ENCODE data around the gene NTMT1.
A peak's percentile ranks its signal among the peaks of the same experiment; 100 is the strongest.
"Not testable (repeated sequence)": the region's sequence is repeated elsewhere in the genome, so short reads cannot be mapped to it uniquely, and the experiment has no call there.

NTMT1 gene

DNA sequence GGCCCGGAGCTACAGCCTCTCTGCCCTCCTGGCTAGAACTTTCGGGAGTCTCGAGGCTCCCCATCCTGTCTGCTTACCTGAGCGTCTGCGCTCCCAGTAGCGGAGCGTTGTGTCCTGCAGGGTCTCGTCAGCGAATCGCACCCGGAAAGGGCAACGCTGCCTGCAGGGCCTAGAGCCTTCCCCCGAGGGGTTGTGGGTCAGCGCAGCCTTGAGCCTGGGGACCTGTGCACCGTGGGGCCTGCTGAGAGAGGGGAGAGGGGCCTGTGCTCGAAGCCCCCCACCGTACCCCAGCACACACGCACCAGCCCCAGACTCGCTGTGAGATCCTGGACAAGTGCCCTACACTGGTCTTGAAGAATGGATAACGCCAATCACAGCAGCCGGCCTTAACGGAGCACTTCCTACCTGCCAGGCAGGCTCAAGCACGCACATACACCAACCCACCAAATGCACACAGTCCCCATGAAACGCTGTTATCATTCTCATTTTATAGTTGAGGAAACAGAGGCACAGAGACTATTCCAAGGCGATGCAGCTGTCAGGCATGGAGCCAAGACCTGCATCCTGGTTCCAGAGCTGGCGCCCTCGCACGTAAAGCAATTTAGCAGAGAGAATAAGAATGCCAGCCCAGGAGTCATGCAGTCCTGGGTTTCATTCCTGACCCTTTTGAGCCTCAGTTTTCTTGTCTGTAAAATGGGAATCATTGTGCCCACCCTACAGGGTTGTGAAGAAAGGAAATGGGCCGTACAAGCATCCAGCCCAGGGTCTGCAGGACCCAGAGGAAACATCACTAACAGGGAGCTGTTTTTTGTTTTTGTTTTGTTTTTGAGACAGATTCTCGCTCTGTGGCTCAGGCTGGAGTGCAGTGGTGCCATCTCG lies 10.3 kb upstream of the NTMT1 start:
- DNase-seq, result no peak

DNA sequence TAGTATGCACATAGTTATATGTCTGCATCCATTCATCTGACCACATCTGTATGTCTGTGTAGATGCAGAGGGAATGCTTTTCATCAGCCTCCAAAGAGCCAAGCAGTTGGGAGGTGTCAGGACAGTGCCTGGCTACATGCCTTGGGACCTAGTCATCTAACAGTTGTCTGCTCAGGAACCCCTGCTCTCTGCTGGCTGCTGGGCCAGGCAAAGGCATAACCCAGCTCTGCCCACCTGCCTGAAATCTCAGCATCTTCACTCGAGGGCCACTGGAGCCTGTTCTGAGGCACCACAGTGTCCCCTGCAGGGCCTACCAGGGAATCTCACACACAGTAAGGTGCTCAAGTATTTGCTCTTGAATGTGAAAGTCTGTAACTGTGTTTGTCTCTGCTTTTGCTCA lies 8.8 kb upstream of the NTMT1 start:
- peak; percentile 31 for DNase-seq

DNA sequence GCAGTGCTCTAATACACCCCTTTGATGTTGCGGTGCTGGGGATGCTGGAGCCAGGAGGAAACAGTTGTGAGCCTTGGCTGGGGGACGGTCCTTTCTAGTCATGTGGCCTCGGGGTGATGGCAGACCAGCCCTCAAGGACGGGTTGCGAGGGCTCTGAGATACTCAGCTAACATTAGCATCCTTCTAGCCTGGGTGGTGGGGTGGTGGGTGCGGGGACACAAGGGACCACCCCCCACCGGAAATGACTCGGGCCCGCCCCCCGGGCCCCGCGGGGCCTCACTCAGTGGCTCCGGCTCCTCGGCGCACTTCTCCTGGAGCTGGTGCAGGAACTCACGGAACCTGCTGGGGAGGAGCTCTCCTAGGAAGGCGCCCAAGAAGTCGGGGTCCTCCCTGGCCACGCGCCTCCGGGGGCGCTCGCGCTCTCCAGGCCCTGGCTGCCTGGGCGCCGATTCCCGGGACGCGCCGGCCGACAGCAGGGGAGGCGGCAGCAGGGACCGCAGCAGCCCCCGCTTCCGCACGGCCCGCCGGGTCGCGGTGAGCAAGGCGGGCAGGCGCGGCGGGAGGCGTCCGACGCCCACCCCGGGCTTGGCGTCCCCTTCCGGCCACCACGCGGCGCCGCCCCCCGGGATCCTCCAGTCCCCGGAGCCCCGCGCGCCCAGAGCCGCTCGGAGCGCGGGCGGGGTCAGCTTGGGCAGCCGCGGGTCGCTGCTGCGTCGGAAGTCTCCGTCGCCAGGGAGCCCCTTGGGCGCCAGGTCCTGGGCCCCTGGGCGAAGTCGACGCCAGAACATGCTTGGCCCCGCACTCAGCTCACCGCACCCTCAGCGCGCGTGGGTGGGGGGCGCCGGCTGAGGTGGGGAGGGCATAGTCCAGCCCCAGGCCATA lies 5.9 kb upstream of the NTMT1 start:
- DNase-seq, result no peak

DNA sequence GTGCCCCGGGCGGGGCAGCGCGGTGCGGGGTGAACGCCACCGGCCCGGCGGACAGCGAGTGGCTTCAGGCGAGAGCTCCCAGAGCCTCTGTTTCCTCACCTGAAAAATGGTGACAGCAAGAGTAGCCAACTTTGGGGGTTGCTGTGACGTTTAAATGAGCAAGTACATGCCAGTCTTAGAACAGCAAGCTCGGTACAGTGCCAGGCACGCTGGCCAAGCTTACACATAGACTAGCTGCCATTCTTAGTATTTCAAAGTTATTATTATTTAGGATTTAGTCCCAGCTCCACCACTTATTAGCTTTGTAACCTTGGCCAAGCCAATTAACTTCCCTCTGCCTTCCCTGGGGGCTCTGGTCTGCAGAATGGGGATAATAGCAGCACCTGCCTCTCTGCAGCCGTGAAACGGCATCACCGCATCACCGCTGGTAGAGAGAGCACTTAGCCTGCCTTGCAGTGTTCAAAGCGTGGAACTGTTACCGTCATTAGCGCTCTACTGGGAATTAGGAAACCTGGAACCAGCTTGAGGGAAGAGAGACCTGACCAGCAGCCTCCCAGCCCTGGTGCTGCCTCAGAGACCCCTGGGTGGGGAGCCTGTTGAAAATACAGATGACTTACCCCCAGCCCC lies 5.2 kb upstream of the NTMT1 start, which contains the start of gene C9orf50:
TSS of gene C9orf50 (minus strand) at position 433 of the 627 bp plus-strand sequence. CDS start 527 bp downstream, outside the sequence.
- no peak for DNase-seq

DNA sequence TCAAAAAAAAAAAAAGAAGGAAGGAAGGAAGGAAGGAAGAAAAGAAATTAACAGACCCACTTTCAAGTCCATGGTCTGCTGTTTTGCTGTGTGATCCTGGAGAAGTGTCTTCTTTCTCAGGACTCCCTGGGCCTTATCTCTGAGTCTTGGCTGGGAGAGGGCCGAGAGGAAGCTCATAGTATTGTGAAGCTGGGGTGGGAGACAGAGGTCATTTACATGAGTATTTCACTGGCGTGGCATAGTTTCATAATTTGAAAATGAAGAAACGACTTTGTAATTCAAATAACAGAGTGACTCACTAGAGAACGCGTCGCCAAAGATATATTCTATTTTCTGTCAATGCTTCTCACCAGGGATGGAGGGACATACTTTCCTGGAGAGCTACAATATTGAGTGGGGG lies 2.6 kb upstream of the NTMT1 start:
- no peak for DNase-seq

DNA sequence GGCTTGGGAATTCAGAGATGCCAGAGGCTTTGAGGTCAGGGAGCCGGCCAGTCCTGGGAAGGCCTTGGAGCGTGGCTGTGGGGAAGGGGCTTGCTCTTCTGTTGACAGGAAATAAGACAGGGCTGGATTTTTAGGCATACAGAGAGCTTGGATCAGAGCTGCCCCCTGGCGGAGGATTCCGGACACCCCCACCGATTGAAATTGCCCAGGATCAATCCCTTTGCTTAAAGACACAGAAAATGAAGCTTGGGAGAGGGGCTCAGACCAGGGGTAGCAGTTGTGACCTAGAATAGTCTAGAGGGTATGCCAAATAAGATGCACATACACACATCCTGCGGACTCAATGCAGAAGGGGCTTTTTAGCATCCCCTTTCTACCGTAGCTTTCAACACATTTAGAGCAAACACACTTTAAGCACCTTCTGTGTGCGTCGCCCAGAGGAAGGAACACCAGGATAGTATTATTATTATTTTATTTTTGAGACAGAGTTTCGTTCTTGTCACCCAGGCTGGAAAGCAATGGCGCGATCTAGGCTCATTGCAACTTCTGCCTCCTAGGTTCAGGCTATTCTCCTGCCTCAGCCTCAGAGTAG lies 1.7 kb upstream of the NTMT1 start:
- DNase-seq, result peak; percentile 75

DNA sequence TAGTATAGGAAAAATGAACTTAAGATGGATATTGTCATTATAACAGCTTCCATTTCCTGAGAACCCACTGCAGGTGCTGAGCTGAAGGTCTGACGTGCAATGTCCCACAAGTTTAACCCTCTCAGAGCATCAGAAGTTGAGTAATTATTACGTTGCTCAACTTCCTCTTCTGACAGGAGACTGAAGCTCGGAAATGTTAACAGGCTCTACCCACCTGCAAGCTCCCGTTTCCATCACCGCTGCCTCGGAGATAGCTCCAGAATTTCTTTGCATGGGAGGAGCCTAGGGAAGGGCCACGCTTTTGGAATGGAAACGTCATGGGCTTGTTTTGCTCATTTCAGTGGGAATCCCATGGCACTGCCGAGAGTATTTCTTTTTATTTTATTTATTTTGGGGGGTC lies 1.0 kb upstream of the NTMT1 start:
- peak; percentile 71 for DNase-seq

DNA sequence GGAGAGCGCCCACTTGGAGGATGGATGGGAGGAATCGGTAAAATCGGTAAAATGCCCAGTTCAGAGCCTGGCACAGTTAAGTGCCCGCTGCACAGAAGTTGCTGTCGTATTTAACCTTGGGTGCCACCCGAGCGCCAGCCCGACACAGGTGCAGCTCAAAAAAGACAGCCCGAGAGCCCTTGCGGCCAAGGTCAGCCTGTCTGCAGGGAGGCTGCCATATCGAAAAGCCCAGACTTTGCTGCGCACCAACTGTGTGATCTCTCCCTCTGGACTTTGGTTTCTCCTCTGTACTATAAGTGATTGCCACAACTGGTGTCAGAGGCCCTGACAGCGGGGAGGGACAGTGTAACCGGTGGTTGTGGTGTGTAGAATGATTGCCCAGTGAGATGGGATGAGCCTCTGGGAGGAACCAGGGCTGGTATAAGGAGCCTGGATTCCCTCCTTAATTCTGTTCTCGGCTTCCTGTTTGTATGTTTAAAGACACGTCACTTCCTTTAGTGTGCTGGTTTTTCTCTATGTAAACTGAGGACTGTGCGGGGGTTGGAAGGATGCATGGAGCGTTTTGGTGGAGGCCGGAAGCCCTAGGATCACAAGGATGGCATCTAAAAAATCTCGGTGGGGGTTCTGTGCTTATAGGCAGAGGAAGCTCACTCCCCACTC lies 792 bp downstream of the NTMT1 start:
- peak; percentile 49 for DNase-seq

DNA sequence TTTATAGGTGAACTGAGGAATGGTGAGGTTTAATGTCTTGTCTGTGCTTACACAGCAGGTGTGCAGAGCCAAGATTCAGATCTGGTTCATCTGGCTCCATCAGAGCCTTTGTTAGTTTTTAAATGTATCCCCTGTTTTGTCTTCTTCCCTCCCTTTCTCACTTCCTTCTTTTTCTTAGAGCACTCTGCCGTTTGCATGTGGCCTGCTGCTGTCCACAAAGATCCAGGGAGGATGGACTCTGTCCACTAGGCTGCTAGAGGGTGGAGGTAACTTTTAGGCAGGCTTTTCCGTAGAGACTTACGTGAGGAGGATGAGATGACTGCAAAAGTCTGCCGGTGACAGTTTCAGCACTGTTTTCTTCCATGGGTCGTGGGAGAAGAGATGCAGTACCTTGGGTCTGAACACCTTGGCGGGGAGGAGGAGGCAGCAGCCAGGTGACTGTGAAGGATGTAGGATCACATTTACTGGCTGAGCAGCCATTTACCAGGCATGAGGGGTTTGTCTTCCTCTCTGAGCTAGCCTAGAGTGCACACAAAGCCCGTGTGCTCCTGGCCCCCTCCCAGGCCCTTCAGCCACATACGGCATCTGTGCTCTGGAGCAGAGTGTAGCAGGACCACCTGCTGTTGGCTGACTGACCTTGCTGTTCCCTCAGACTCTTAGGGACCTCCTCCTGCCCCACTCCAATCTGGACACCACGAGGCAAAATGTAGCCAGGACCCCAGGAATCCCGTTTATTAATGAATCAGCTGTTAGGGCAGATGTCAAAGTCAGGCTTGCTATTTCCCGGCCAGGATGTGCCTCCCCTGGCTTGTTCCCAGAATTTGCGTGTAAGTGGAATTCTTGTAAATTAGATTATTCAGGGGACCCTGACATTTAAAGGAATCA lies 1.8 kb downstream of the NTMT1 start:
- DNase-seq, result no peak

DNA sequence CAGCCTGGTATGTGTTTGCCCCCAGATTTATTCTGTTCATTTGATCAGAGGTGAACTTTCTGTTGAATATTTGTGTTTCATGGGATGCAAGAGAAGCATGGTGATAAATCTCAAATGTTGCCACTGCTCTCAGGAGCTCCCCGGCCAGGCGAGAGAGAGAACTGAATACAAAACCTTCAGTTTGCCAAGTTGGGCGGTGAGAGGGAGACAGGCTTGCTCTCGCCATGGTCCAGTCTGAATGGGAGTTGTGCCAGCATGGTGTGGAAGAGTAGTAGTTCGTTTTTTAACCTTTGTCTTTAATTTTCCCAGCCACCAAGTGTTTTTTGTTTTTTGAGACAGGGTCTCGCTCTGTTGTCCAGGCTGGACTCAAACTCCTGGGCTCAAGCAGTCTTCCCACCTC lies 2.7 kb downstream of the NTMT1 start:
- DNase-seq, result no peak

DNA sequence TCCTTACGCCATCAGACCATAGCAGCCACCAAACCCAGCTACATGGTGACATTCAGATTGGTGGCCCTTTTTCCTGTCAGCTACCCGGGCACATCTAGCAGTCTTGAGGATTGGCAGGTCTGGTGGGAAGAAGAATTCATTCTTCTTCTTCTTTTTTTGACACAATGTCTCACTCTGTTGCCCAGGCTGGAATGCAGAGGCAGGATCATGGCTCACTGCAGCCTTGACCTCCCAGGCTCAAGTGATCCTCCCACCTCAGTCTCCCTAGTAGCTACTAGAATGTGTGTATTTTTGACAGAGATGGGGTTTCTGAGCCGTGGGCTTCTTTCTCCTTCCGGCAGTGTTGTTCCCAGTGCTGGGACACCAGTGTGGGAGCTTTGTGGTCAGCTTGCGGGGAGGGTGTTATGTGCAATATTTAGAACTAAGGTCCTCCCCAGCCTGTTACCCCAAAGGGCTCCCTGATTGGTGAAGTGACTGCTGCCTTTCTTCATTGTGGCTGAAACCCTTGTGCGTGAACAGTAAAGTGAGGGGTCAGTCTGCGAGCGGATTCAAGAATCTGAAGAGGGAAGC lies 3.4 kb downstream of the NTMT1 start:
- DNase-seq, result no peak

DNA sequence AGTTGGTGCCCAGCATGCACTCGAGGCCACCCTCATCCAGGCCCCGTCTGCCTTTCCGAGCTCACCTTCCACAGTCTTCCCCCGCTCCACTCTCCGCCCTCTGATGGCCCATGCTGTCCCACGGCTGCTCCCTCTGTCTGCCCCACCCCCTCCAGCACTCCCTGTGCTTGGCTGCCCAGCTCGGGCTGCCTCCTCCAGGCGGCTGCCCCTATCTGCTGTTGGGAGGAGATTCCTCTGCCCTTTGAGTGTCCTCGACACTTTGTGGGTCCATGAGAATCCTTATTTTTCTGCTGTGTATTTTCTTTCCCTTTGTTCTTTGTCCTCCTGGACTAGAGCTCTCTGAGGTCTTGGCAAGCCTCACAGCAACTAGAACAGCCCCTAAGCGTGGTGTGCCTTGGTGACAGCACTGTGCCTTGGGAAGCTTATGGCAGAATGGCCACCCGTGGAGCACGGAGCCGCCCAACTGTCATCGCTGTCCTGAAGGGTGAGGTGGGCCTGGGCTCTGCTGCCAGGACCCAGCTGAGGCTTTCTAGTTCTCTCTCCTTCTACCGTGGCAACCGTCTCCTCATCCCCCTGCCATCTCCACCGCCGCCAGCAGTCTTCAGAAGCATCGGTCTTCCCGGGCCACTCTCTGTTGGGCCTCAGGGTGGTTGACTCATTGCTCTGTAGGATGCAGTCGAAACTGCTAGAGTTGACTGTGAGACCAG lies 5.2 kb downstream of the NTMT1 start:
- no peak for DNase-seq

DNA sequence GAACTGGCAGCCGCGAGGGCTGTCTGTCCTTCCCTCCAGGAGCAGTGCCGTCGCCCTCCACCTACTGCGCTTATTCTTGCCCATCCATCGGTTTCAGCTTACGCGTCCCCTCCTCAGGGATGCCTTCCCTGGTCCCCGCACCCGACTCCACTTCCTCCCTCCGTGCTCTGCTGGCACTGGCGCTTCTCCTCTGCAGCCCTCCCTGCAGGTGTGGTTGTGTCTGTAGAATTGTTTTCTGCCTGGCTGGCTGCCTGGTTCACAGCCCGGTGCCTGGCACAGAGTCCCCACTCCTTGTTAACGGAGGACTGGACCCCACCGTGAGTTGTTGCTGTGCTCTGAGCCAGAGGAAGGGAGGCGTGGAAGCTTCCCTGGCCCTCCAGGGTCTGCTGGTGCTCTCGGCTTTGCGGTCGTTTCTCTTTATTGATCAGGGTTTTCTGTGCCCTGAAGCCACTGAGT lies 5.7 kb downstream of the NTMT1 start:
- DNase-seq, result no peak

DNA sequence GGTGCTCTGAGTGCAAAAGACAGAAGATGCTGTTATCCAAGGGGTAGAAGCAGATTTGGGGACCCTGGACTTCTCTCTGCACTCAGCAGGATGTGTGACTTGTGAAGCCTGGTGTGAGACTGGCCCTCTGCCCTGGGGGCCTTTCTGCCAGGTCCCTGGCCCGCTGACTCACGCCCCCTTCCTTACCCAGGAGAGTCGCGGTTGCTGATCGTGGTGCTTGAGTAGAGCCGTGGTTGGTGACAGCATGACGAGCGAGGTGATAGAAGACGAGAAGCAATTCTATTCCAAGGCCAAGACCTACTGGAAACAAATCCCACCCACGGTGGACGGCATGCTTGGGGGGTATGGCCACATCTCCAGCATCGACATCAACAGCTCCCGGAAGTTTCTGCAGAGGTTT lies 6.5 kb downstream of the NTMT1 start:
- no peak for DNase-seq

DNA sequence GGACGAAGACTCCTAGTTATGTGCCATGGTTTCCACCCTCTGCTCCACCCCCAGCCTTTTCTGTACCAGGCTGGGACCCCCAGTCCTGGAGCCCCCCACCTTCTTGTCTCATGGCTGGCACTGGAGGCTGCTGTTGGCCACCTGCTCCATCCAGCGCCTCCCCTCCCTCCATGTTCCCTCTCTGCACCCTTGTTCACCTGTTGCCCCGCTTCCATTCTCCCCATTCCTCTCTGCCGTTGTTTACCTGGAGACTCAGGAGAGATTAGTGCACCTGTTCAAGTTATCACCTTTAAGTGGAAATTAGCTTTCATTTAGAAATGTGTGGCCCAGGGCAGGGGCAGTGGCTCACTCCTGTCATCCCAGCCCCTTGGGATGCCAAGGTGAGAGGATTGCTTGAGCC lies 7.2 kb downstream of the NTMT1 start:
- no peak for DNase-seq

DNA sequence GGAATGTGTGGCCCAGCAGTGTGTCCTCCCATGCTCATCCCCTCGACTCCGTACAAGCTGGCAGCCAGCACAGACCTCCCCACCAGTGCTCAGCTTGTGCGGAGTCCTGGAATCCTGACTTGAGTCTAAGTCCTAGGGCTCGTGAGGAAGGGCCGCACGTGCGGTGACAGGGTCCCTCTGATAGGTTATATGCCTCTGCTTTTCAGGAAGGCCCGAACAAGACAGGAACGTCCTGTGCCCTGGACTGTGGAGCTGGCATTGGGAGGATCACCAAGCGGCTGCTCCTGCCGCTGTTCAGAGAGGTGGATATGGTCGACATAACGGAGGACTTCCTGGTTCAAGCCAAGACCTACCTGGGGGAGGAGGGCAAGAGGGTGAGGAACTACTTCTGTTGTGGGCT lies 7.9 kb downstream of the NTMT1 start:
- no peak for DNase-seq

DNA sequence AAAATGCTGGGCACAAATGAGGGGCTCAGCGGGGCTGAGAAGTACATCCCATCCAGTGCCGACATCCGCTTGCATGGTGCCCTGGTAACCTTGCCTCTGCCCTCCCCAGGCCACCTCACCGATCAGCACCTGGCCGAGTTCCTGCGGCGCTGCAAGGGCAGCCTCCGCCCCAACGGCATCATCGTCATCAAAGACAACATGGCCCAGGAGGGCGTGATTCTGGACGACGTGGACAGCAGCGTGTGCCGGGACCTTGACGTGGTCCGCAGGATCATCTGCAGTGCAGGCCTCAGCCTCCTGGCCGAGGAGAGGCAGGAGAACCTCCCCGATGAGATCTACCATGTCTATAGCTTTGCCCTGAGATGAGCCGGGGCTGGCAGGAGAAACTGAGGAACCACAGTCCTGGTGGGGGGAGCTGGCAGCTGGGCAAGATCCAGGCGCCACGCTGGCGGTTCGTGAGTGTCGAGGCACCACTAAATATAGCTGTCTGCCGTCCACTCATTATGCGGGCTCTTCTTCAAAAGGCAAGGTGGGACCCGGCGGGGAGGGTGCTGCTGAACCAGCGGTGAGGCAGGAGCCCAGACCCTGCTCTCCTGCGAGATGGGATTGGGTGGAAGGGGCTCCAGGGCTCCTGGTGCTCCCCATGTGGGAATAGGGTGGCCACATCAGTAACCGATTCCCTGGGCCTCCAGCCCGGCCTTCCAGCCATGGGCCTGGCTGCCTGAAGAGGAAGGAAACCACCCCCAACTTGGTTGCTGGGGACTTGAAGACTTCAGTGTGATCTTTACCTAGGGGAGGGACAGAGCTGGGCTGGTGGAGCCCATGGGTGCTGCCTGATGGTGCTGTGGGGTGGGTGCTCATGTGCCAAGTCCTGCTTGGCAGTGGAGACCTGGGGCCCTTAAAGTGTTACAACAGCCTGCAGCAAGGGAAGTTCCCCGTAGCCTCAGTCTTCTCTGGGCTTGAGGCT lies 9.4 kb downstream of the NTMT1 start:
- no peak for DNase-seq

DNA sequence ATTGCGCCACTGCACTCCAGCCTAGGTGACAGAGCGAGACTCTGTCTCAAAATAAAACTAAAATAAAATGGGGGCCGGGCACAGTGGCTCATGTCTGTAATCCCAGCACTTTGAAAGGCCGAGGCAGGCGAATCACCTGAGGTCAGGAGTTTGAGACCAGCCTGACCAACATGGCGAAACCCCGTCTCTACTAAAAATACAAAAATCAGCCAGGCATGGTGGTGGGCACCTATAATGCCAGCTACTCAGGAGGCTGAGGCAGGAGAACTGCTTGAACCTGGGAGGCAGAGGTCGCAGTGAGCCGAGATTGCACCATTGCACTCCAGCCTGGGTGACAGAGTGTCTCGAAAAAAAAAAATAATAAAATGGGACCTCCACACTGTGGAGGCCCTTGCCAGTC lies 10.4 kb downstream of the NTMT1 start:
- not testable (repeated sequence) for DNase-seq

DNA sequence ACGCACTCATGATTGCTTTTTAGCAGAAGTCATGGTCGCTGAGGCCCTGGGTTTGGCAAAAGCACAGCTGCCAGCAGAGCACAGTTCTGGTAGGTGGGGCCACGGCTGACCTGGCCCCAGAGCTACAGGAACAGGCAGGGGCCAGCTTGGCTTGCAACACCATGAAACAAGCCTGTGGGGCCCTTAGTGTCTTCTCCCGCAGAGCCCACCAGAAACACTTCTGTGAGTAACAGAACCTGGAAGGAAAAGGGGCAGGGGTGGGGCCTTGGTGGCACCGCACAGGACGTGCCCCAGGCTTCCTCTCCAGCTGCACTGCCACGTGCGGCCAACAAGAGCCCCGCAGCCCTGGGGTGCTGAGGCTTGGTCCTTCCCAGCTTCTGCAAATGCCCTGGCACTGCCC lies 11.1 kb downstream of the NTMT1 start:
- no peak for DNase-seq

Measured in activated CD4-positive, alpha-beta T cell treated with anti-CD3 and anti-CD28 coated beads, Interleukin-10, Interleukin-2, amounts not matched to agents 100 ng/mL and 50 ng/mL, durations not matched to agents 16 hours and 8 hours (primary cell).